Activated naive CD4-positive, alpha-beta T cell treated with anti-CD3 and anti-CD28 coated beads, Interleukin-2, amount 10 ng/mL, durations not matched to agents 7 days and 5 days (primary cell): ENCODE results near the gene UNC5A.

ENCODE experiments used
- CTCF ChIA-PET: fragments of 350-600 bp; sonication (Branson Sonifier 250); formaldehyde crosslinking; loops from one replicate; lab custom pipeline; 2021; ENCODE audit warnings: antibody characterized with exemption; lab: Charles Lee
- DNase-seq: peaks from one replicate; pipeline ENCODE4 v3.0.0-alpha.2; 2020
- H3K27ac Mint-ChIP-seq: one replicate; pipeline ENCODE4 v1.8.0; 2021; ENCODE audit warnings: mild to moderate bottlenecking, moderate library complexity, mixed read lengths
- H3K27me3 Mint-ChIP-seq: one replicate; pipeline ENCODE4 v1.8.0; 2021; ENCODE audit warnings: mild to moderate bottlenecking, mixed read lengths
- H3K36me3 Mint-ChIP-seq: one replicate; pipeline ENCODE4 v1.8.0; 2021; ENCODE audit warnings: mixed read lengths
- H3K4me1 Mint-ChIP-seq: one replicate; pipeline ENCODE4 v1.8.0; 2021; ENCODE audit warnings: mixed read lengths
- H3K4me3 Mint-ChIP-seq: one replicate; pipeline ENCODE4 v1.8.0; 2021; ENCODE audit warnings: mild to moderate bottlenecking, moderate library complexity, mixed read lengths
- H3K9me3 Mint-ChIP-seq: one replicate; pipeline ENCODE4 v1.8.0; 2021; ENCODE audit warnings: mixed read lengths

UNC5A gene

GRCh38 chr5:176788941-176789872 lies 21.2 kb upstream of the UNC5A start:
- H3K4me3 Mint-ChIP-seq = no peak overlapping the region
- H3K27me3 Mint-ChIP-seq = peaks cover 91% of the 10 kb centered on the region
- H3K36me3 Mint-ChIP-seq = no peaks in the 10 kb centered on the region

GRCh38 chr5:176789873-176790615 lies 20.3 kb upstream of the UNC5A start:
- no peaks in the 10 kb centered on the region for H3K9me3 Mint-ChIP-seq
- no peaks in the 10 kb centered on the region for H3K36me3 Mint-ChIP-seq
- H3K27me3 Mint-ChIP-seq = peaks cover 90% of the 10 kb centered on the region
- H3K4me1 Mint-ChIP-seq = no peaks in the 10 kb centered on the region
- no peak for DNase-seq
- H3K27ac Mint-ChIP-seq = no peak overlapping the region
- no peak overlapping the region for H3K4me3 Mint-ChIP-seq
- CTCF ChIA-PET = no interaction called here

More at GRCh38 chr5:176788941-176789872, 21.2 kb upstream of the UNC5A start:
- CTCF ChIA-PET = interaction anchor here (0.8 kb wide), 1 partner anchor 129 kb away, joined by 3 read pairs; no protein-coding TSS in a partner anchor
- no peaks in the 10 kb centered on the region for H3K9me3 Mint-ChIP-seq
- H3K27ac Mint-ChIP-seq = no peak overlapping the region
- no peaks in the 10 kb centered on the region for H3K4me1 Mint-ChIP-seq
- no peak for DNase-seq

- Mint-ChIP-seq H3K27me3 (peaks cover 85% of the 10 kb centered on the region), H3K27ac (no peak overlapping the region), H3K4me1 (no peaks in the 10 kb centered on the region), H3K9me3 (no peaks in the 10 kb centered on the region), H3K36me3 (no peaks in the 10 kb centered on the region), H3K4me3 (no peak overlapping the region)
- no peak for DNase-seq
- CTCF ChIA-PET = interaction anchor here (0.5 to 0.7 kb wide), 2 partner anchors 144 to 290 kb away, joined by 3 to 4 read pairs; no protein-coding TSS in a partner anchor
These were observed 19.4 kb upstream of the UNC5A start for GRCh38 chr5:176790941-176791340.

GRCh38 chr5:176792655-176793342 lies 17.6 kb upstream of the UNC5A start:
- Mint-ChIP-seq H3K36me3 (no peaks in the 10 kb centered on the region), H3K4me3 (no peak overlapping the region), H3K9me3 (no peaks in the 10 kb centered on the region), H3K4me1 (no peaks in the 10 kb centered on the region), H3K27me3 (peaks cover 79% of the 10 kb centered on the region), H3K27ac (no peak overlapping the region)
- DNase-seq = no peak
- CTCF ChIA-PET = no interaction called here

GRCh38 chr5:176793343-176793699 lies 17.0 kb upstream of the UNC5A start:
- CTCF ChIA-PET = no interaction called here
- H3K27ac Mint-ChIP-seq = no peak overlapping the region
- H3K27me3 Mint-ChIP-seq = peaks cover 76% of the 10 kb centered on the region
- no peaks in the 10 kb centered on the region for H3K4me1 Mint-ChIP-seq
- H3K9me3 Mint-ChIP-seq = no peaks in the 10 kb centered on the region
- no peaks in the 10 kb centered on the region for H3K36me3 Mint-ChIP-seq
- DNase-seq = no peak
- no peak overlapping the region for H3K4me3 Mint-ChIP-seq

GRCh38 chr5:176793736-176794135 lies 16.6 kb upstream of the UNC5A start:
- Mint-ChIP-seq H3K36me3 (no peaks in the 10 kb centered on the region), H3K4me1 (no peaks in the 10 kb centered on the region), H3K9me3 (no peaks in the 10 kb centered on the region), H3K27me3 (peaks cover 72% of the 10 kb centered on the region), H3K27ac (no peak overlapping the region), H3K4me3 (no peak overlapping the region)
- no peak for DNase-seq
- CTCF ChIA-PET = no interaction called here

GRCh38 chr5:176794509-176794908 lies 15.8 kb upstream of the UNC5A start:
- peaks cover 64% of the 10 kb centered on the region for H3K27me3 Mint-ChIP-seq
- H3K36me3 Mint-ChIP-seq = no peaks in the 10 kb centered on the region
- no peaks in the 10 kb centered on the region for H3K9me3 Mint-ChIP-seq
- no peak overlapping the region for H3K27ac Mint-ChIP-seq
- no peaks in the 10 kb centered on the region for H3K4me1 Mint-ChIP-seq
- CTCF ChIA-PET = no interaction called here
- no peak for DNase-seq
- no peak overlapping the region for H3K4me3 Mint-ChIP-seq

- Mint-ChIP-seq H3K27ac (no peak overlapping the region), H3K36me3 (no peaks in the 10 kb centered on the region), H3K27me3 (peaks cover 45% of the 10 kb centered on the region), H3K4me3 (no peak overlapping the region), H3K9me3 (no peaks in the 10 kb centered on the region), H3K4me1 (no peaks in the 10 kb centered on the region)
- CTCF ChIA-PET = no interaction called here
- DNase-seq = no peak
These were observed 13.9 kb upstream of the UNC5A start for GRCh38 chr5:176796411-176796810.

GRCh38 chr5:176796970-176797369 lies 13.4 kb upstream of the UNC5A start:
- no peak for DNase-seq
- Mint-ChIP-seq H3K4me1 (no peaks in the 10 kb centered on the region), H3K9me3 (no peaks in the 10 kb centered on the region), H3K36me3 (no peaks in the 10 kb centered on the region), H3K27me3 (peaks cover 43% of the 10 kb centered on the region), H3K4me3 (no peak overlapping the region), H3K27ac (no peak overlapping the region)
- CTCF ChIA-PET = no interaction called here

GRCh38 chr5:176797456-176798050 lies 12.8 kb upstream of the UNC5A start:
- Mint-ChIP-seq H3K4me1 (no peaks in the 10 kb centered on the region), H3K27ac (no peak overlapping the region), H3K4me3 (no peak overlapping the region), H3K27me3 (peaks cover 44% of the 10 kb centered on the region), H3K36me3 (no peaks in the 10 kb centered on the region), H3K9me3 (no peaks in the 10 kb centered on the region)
- CTCF ChIA-PET = no interaction called here
- no peak for DNase-seq

GRCh38 chr5:176798086-176798876 lies 12.1 kb upstream of the UNC5A start:
- CTCF ChIA-PET = no interaction called here
- Mint-ChIP-seq H3K27ac (no peak overlapping the region), H3K4me1 (no peaks in the 10 kb centered on the region), H3K27me3 (peaks cover 46% of the 10 kb centered on the region), H3K4me3 (no peak overlapping the region), H3K9me3 (no peaks in the 10 kb centered on the region), H3K36me3 (no peaks in the 10 kb centered on the region)
- no peak for DNase-seq

GRCh38 chr5:176798949-176799348 lies 11.4 kb upstream of the UNC5A start:
- DNase-seq = no peak
- Mint-ChIP-seq H3K36me3 (no peaks in the 10 kb centered on the region), H3K4me1 (no peaks in the 10 kb centered on the region), H3K9me3 (no peaks in the 10 kb centered on the region), H3K4me3 (no peak overlapping the region), H3K27me3 (peaks cover 46% of the 10 kb centered on the region), H3K27ac (no peak overlapping the region)
- CTCF ChIA-PET = no interaction called here

- DNase-seq = no peak
- Mint-ChIP-seq H3K27me3 (peaks cover 45% of the 10 kb centered on the region), H3K4me1 (no peaks in the 10 kb centered on the region), H3K27ac (no peak overlapping the region), H3K9me3 (no peaks in the 10 kb centered on the region), H3K36me3 (no peaks in the 10 kb centered on the region), H3K4me3 (no peak overlapping the region)
- CTCF ChIA-PET = no interaction called here
These were observed 10.9 kb upstream of the UNC5A start for GRCh38 chr5:176799488-176799887.
